WERI-Rb-1 (cell line): ENCODE measurements around the gene IDH3G.

ENCODE experiments used
- DNase-seq: peaks from one replicate; pipeline ENCODE4 v3.0.0-alpha.2; 2020
- H3K27ac ChIP-seq: fragments of 250-450 bp; sonication (Bioruptor Pico); 2 replicates; pipeline ENCODE4 v1.5.1; 2020; ENCODE audit warnings: mild to moderate bottlenecking, moderate library complexity
- H3K27me3 ChIP-seq: fragments of 250-450 bp; sonication (Bioruptor Pico); 2 replicates; pipeline ENCODE4 v1.5.1; 2021; ENCODE audit warnings: mild to moderate bottlenecking, low read depth, moderate library complexity; ENCODE audit not compliant: insufficient read depth, severe bottlenecking
- H3K36me3 ChIP-seq: fragments of 250-450 bp; sonication (Bioruptor Pico); 2 replicates; pipeline ENCODE4 v1.5.1; 2020; ENCODE audit warnings: mild to moderate bottlenecking, moderate library complexity
- H3K4me3 ChIP-seq: 2 replicates; pipeline ENCODE4 v1.5.1; 2011; ENCODE audit warnings: low read depth, mild to moderate bottlenecking, control low read depth, low read length
- H3K9me3 ChIP-seq: fragments of 250-450 bp; sonication (Bioruptor Pico); 2 replicates; pipeline ENCODE4 v1.5.1; 2021; ENCODE audit warnings: mild to moderate bottlenecking, moderate library complexity; ENCODE audit not compliant: severe bottlenecking
- CTCF ChIP-seq: IDR thresholded peaks from 2 replicates; pipeline ENCODE4 v1.5.1; 2011; ENCODE audit warnings: low read depth, mild to moderate bottlenecking, control low read depth, inconsistent platforms, low read length

Gene IDH3G

DNA sequence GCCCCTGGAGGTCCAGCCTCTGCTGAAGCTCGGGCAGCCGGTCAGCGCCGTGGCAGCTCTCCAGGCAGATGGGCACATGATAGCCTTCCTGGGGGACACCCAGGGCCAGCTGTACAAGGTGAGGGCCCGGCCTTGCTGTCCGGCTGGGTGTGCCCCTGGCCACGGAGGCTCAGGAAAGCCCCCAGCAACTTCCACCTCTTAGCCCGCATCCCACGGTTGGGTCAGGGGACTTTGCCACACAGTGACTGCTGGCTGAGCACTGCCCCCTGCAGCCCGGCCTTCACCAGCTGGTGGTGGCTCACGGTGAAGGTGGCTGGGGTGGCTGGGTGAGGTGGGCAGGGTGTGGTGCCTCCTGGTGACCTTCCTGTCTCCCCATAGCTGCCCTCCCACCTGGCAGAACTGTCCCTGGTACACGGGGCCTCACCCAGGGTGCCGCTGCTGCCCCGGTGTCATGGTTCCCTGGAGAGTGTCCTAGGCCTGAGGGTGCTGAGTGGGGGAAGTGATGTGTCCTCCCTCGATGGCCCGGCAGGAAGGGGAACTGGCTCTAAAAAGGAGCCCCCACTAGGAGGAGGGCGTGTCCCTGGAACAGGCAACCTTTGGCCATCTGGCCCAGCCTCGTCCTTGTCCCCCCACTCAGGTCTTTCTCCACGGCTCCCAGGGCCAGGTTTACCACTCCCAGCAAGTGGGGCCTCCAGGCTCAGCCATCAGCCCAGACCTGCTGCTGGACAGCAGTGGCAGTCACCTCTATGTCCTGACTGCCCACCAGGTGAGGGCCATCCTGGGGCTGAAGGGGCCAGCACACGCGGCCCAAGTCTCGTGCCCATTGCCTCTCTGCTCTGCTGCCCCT is 25.6 kb downstream of the IDH3G start:
- peak; percentile 59 for TF ChIP-seq CTCF
- no peaks in the 10 kb centered on the region for H3K9me3 ChIP-seq
- peak; percentile 22 for DNase-seq

DNA sequence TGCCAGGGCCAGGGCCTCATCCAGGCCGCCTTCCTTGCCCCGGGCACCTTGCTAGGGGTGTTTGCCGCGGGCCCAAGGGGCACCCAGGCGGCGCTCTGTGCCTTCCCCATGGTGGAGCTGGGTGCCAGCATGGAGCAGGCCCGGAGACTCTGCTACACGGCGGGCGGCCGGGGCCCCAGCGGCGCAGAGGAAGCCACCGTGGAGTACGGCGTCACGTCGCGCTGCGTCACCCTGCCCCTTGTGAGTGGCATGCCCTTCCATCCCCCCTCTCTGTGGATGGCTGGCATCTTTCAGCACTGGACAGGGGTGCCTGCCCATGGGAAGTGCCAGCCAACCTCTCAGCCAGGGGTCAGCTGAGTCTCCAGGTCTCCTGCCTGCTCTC is 26.5 kb downstream of the IDH3G start:
- Histone ChIP-seq H3K27ac (no peak overlapping the region), H3K27me3 (peaks cover 42% of the 10 kb centered on the region), H3K9me3 (no peaks in the 10 kb centered on the region), H3K36me3 (no peaks in the 10 kb centered on the region), H3K4me3 (no peak overlapping the region)
- peak; percentile 6 for DNase-seq
- TF ChIP-seq CTCF = no peak

More for the DNA sequence above, 25.6 kb downstream of the IDH3G start:
- Histone ChIP-seq H3K27ac (no peak overlapping the region), H3K27me3 (peaks cover 43% of the 10 kb centered on the region), H3K36me3 (no peaks in the 10 kb centered on the region), H3K4me3 (no peak overlapping the region)

GRCh38 chrX:153766871-153767673 is 27.1 kb downstream of the IDH3G start:
- Histone ChIP-seq H3K9me3 (no peaks in the 10 kb centered on the region), H3K36me3 (no peaks in the 10 kb centered on the region), H3K4me3 (no peak overlapping the region), H3K27me3 (peaks cover 47% of the 10 kb centered on the region), H3K27ac (no peak overlapping the region)
- no peak for TF ChIP-seq CTCF
- peak; percentile 11 for DNase-seq

DNA sequence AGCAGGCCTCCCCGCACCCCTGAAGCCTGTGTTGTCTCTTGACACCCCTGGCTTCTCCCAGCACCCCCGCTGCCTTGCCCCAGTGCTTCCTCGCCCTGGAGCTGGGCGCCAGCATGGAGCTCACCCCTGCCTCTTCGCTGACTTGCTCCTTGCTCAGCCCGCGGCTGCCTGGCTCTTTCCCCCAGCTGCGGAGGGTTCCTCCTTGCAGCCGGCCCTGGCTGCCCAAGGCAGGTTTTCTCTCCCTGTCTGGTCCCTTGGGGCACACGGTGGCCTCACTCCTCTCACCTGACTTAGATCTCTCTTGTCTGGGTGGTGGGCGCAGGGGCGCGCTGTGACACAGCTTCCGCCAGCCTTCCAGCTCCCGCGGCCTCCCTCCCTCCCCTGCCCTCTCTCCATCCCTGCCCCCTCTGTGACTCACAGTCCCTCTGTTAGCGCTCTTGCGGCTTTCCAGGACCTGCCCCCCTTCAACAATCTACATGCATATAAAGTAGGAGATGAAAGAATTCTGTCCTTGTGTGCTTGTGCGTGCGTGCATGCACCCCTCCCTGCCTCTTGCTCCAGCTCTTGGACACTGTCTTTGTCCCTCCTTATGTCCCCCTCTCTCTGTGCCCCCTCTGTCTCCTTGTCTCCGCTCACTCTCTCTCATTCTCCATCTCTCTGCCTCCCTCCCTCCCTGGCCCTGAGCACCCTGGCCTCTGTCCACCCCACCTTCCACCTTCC is 27.9 kb downstream of the IDH3G start:
- DNase-seq = peak; percentile 36
- no peak for TF ChIP-seq CTCF
- peaks cover 40% of the 10 kb centered on the region for H3K27me3 ChIP-seq
- no peaks in the 10 kb centered on the region for H3K36me3 ChIP-seq
- H3K27ac ChIP-seq = no peak overlapping the region
- H3K4me3 ChIP-seq = no peak overlapping the region
- H3K9me3 ChIP-seq = no peaks in the 10 kb centered on the region

GRCh38 chrX:153765138-153766079 is 28.8 kb downstream of the IDH3G start:
- H3K27me3 ChIP-seq = peaks cover 38% of the 10 kb centered on the region
- DNase-seq = peak; percentile 12
- H3K9me3 ChIP-seq = no peaks in the 10 kb centered on the region
- H3K36me3 ChIP-seq = no peaks in the 10 kb centered on the region
- H3K27ac ChIP-seq = no peak overlapping the region
- H3K4me3 ChIP-seq = no peak overlapping the region
- TF ChIP-seq CTCF = no peak
